ENCODE results near the gene GFI1B.
"Not testable (repeated sequence)": the region's sequence is repeated elsewhere in the genome, so short reads cannot be mapped to it uniquely, and the experiment has no call there.

GFI1B gene

GRCh38 chr9:132991351-132992300, 13.1 kb downstream of the GFI1B start:
- FAIRE-seq: no peak

DNA sequence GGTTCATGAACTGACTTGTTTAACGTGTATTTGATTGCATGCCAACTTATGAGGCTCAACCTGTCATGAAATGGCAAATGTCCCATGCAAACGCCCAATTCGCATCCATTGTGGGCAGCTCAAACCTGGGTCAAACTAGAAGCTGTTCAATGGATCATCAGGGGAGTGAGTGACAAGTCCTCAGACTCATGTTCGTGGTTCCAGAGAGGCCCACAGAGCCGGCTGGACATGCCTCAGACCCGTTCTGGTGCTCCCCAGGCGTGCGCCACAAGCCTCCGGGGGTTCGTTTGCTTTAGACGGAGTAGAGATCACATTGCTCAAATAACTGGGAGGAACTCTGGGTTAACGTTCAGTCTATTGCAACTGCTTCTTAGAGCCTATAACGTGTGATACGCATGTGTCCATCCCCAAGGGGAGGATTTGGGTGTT, 15.0 kb downstream of the GFI1B start:
- no peak for FAIRE-seq

- FAIRE-seq: no peak
Measured at GRCh38 chr9:132994410-132995120, 16.1 kb downstream of the GFI1B start.

GRCh38 chr9:132995121-132995420, 16.6 kb downstream of the GFI1B start:
- no peak for FAIRE-seq

DNA sequence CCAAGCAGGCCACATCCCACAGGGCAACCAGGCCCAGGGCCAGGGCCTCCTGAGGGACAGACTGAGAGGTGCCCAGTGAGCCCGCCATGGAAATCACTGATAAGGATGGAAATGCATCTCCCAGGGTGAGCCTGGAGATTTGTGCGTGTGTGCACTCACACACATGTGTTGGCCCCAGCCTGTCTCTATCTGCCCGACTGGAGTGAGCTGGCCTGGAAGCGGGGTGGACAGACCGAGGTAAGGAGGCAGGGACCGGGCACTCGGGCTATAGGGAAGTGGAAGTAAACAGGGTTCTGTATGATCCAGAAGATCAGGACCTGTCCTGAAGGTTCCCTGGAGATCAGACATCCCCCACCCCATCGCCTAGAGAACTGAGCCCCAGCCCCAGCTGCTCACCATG, 17.4 kb downstream of the GFI1B start:
- FAIRE-seq: no peak

DNA sequence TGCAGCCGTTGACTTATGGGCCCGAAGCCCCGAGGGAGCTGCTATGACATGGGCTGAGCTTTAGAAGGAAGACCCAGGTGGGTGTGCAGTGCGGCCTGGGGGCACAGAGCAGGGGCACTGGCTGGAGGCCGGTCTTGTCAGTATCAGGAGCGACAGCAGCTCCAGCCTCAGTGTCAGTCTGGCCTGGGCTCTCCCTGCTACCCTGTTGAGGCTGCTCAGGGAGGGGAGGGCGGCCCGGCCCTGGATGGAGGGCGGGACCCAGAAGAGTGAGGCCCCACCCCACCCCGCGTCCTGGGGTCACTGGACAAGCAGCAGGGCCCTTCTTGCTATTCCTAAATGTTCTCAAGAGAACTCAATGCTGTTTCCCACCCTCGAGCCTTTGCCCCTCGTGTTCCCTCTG, 18.0 kb downstream of the GFI1B start:
- FAIRE-seq: no peak

DNA sequence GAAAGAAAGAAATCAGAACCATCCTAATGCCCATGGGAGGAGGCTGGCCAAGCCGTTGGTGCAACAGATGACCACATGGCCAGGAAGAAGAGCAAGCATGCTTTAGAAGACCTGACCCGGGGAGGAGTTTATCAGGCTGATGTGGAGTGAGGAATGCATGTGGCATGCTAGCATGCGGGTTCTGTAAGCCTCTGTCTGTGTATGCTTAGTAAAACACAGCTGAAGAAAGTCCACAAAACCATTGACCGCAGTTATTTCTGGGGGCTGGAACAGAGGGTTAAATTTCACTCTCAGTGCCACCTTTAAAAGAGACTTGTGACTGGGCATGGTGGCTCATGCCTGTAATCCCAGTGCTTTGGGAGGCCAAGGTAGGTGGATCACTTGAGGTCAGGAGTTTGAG, 19.1 kb downstream of the GFI1B start:
- FAIRE-seq: no peak

- not testable (repeated sequence) for FAIRE-seq
Measured at GRCh38 chr9:132998221-132998620, 19.7 kb downstream of the GFI1B start.

- no peak for FAIRE-seq
Measured at GRCh38 chr9:132998831-132999635, 20.5 kb downstream of the GFI1B start.

DNA sequence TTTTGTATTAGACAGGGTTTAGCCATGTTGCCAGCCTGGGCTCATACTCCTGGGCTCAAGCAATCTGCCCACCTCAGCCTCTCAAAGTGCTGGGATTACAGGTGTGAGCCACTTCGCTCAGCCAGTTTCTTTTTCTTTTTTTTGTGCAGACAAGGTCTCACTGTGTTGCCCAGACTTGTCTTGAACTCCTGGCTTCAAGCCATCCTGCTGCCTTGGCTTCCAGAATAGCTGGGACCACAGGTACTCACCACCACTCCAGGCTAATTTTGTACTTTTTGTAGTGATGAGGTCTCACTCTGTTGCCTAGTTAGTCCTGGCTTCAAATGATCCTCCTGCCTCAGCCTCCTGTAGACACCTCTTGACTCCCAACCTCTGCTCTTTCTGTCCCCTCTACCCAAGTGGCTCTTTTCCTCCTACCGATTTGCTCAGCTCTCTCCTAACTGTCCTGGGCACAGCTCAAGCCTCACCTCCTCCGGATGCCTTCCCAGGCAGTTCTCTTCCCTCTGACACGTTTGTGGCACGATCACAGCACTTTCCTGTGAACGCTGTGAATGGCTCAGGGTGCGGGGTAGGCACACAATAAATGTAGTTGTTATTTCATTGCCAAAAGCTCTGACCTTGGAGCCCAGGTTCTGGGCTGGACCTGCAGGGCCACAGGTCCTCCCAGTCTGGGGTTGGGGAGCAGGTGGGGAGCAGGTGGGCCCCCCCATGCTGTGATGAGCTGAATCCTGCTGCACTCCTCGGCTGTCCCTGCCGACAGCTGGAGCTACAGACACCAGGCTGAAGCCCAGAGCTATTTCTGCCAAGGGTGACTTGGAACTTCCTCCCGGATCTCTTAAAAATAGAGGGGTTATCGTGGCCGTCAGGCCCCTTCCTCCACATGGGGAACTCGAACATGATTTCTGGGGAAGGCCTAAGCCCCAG, 23.9 kb downstream of the GFI1B start:
- FAIRE-seq: no peak

DNA sequence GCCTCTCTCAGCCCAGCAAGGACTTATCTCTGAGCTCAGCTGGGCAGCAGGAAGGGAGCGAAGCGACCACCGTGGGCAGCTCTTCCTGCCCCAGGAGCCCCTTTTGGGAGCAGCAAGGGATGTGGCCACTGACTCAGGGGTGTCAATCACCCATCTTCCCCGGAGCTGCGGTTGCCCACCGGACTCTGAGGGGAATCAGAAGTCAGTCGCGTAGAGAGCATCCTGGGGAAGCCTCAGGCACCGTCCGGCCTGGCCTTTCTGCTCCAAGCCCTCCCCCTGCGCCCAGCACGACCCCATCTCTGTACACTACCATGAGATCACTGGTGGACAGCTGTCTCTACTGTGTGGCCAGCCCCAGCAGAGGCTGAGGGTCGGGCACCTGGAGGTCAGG, 24.6 kb downstream of the GFI1B start:
- no peak for FAIRE-seq

DNA sequence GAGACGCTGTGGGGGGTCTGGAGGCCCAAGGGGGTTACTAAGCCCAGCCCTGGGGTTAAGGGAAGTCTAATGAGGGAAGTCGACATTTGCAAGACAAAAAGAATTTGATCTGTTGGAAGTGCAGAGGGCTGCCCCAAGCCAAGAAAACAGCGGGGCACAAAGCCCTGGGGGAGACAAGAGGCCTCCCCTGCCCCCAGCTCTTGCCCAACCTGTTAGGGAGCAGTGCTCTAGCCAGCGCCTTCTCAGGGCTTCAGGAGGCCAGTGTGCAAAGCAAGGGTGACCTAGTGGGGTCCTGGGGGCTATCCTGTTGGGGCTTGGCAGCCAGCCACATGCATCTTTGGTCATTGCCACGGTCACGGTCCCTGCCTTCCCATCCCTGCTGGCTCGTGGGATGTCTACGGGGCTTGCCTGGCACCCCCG, 25.2 kb downstream of the GFI1B start:
- FAIRE-seq: no peak

GRCh38 chr9:133004091-133004998, 25.9 kb downstream of the GFI1B start:
- FAIRE-seq: no peak

DNA sequence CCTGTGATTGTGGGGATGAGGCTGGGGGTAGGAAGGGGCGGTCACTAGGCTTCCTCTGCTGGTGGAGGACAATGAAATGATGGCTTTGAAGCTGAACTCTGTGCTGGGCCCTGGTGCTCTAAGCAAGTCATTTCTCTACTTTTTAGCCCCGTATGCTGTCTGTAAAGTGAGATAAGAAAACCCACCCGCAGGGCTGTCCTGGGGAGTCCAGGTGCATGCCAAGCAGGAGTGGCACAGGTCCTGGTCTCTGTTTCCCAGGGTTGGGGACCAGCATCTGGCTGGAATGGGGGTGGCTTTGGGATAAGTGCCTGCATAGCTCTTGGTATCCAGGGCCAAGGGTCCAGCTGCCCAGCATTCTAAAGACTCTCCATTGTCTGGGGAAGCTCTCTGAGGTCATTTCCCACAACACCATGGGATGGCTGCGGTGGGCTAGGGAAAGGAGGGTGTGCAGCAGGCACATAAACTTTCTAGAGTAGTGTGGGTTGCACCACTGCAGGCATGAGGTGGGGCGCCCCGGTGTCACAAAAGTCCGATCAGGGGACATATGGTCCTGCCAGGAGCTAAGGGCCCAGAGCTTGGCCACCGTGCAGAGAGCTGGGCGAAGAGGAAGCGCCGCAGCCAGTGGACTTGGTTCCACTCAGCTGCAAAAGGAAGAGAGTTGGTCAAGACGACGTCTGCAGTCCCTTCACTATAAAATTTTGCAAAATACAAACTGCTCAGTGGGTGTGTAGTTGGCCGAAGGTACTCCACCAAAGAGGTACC, 26.7 kb downstream of the GFI1B start:
- FAIRE-seq: no peak

DNA sequence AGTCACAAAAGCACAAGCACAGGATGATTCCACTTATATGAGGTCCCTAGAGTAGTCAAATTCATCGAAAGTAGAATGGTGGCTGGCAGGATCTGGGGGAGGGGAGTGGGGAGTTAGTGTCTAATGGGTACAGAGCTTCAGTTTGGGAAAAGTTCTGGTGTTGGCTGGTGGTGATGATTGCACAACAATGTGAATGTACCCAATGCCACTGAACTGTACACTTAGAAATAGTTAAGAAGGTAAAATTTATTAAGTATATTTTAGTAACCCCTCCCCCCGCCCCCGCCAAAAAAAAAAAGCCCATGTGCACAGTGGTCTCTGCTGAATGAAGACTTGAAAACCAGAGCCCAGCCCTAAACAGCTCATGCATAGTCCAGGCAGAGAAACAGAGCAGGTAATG, 27.5 kb downstream of the GFI1B start:
- FAIRE-seq: no peak

DNA sequence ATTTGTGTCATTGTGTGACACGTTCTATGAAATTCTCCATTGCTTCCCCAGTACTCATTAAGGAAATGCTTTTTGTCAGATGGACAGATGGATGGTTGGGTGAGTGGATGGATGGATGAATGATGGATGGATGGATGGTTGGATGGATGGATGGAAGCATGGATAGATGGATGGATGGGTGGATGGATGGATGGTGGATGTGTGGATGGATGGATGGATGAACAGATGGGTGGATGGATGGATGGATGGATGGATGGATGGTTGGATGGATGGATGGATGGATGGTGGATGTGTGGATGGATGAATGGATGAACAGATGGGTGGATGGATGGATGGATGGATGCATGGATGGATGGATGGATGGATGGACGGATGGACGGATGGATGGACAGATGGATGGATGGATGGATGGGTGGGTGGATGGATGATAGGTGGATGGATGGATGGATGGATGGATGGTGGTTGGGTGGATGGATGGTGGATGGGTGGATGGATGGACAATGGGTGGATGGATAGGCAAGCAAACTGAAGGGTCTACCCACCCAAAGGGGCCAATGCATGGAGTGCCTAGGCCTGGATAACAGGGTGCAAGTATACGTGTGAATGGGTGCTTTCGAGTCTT, 28.3 kb downstream of the GFI1B start:
- FAIRE-seq: no peak

GRCh38 chr9:133008406-133008805, 29.9 kb downstream of the GFI1B start:
- FAIRE-seq: no peak

DNA sequence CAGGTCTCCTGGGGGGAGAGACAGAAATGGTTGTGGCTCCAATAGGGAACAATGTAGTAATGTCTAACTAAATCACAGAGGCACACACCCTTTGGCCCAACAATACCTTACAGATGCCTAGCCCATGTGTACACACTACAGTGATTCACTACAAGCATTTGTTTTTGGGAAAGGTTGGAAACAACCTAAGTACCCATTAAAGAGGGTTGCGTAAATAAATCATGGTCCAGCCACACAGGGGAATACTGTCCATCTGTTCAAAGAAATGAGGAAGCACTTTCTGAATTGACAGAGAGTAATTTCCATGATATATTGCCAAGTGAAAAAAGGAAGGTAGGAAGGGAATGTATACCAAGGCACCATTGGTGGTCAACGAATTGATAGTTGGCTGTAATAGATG, 30.3 kb downstream of the GFI1B start:
- no peak for FAIRE-seq

DNA sequence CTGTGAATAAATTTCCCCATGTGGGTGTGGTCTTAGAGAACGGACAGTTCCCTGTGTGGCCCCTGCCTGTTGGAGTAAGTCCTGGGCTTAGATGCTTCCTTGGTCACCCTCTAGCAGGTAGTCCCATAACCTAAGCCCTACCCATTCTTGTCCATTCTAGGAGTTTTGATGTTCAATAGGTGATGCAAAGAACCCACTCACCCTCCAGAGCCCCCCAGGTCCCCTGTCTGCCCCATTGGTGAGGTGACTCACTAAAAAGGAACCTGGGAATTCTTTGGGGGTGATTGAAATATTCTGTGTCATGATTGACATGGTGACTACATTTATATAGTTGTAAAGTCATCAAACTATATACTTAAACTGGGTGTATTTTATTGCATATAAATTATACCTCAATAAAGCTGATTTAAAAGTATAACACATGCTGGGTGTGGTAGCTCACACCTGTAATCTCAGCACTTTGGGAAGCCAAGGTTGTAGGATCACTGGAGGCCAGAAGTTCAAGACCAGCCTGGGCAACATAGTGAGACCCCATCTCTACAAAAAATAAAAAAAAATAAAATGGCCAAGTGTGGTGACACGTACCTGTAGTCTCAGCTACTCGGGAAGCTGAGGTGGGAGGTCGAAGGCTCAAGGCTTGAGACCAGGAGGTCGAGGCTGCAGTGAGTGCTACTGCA, 31.6 kb downstream of the GFI1B start:
- FAIRE-seq: no peak

Measured in TTC549 (cell line).